HEK293T (cell line): ENCODE measurements around the gene PPP1R37.

ENCODE experiments used
- CTCF ChIA-PET: fragments of 350-600 bp; formaldehyde crosslinking; extraction: SDS; loops from one replicate; lab custom pipeline; 2021; ENCODE audit warnings: antibody characterized with exemption, inconsistent platforms; lab: Yijun Ruan, JAX
- POLR2A ChIA-PET: fragments of 350-600 bp; formaldehyde crosslinking; extraction: SDS; loops from one replicate; lab custom pipeline; 2020; ENCODE audit warnings: antibody characterized with exemption, inconsistent platforms; lab: Yijun Ruan, JAX
- DNase-seq: peaks from one replicate; pipeline ENCODE4 v3.0.0; 2012; ENCODE audit warnings: mixed read lengths; ENCODE audit errors: extremely low spot score
- ARNT ChIP-seq: fragments of 450-650 bp; IDR thresholded peaks from 2 replicates; pipeline ENCODE4 v1.6.1; 2017; ENCODE audit warnings: mild to moderate bottlenecking
- BHLHE40 ChIP-seq: fragments of 450-650 bp; IDR thresholded peaks from 2 replicates; pipeline ENCODE4 v1.6.1; 2016; ENCODE audit warnings: mild to moderate bottlenecking, moderate library complexity, borderline replicate concordance
- CTBP1 ChIP-seq: fragments of 450-650 bp; IDR thresholded peaks from 2 replicates; pipeline ENCODE4 v1.6.1; 2016; ENCODE audit warnings: borderline replicate concordance
- ELF4 ChIP-seq: fragments of 450-650 bp; IDR thresholded peaks from 2 replicates; pipeline ENCODE4 v1.6.1; 2017; ENCODE audit warnings: antibody characterized with exemption
- FOXA1 ChIP-seq: fragments of 450-650 bp; IDR thresholded peaks from 2 replicates; pipeline ENCODE4 v1.6.1; 2016; ENCODE audit warnings: mild to moderate bottlenecking
- FOXK2 ChIP-seq: fragments of 450-650 bp; IDR thresholded peaks from 2 replicates; pipeline ENCODE4 v1.6.1; 2016; ENCODE audit warnings: mild to moderate bottlenecking
- FOXM1 ChIP-seq: fragments of 450-650 bp; IDR thresholded peaks from 2 replicates; pipeline ENCODE4 v1.6.1; 2017; ENCODE audit warnings: mild to moderate bottlenecking, borderline replicate concordance
- HDGF ChIP-seq: fragments of 450-650 bp; IDR thresholded peaks from 2 replicates; pipeline ENCODE4 v1.6.1; 2017; ENCODE audit warnings: antibody characterized with exemption, borderline replicate concordance
- L3MBTL2 ChIP-seq: fragments of 450-650 bp; conservative IDR thresholded peaks from 2 replicates; pipeline ENCODE4 v1.6.1; 2016; ENCODE audit warnings: mild to moderate bottlenecking
- LEF1 ChIP-seq: fragments of 450-650 bp; IDR thresholded peaks from 2 replicates; pipeline ENCODE4 v1.6.1; 2017; ENCODE audit warnings: mild to moderate bottlenecking, borderline replicate concordance
- NFRKB ChIP-seq: fragments of 450-650 bp; IDR thresholded peaks from 2 replicates; pipeline ENCODE4 v1.6.1; 2016; ENCODE audit warnings: mild to moderate bottlenecking, moderate library complexity
- PKNOX1 ChIP-seq: fragments of 450-650 bp; IDR thresholded peaks from 2 replicates; pipeline ENCODE4 v1.6.1; 2016
- SP1 ChIP-seq: fragments of 450-650 bp; IDR thresholded peaks from 2 replicates; pipeline ENCODE4 v1.6.1; 2017
- SUZ12 ChIP-seq: fragments of 450-650 bp; IDR thresholded peaks from 2 replicates; pipeline ENCODE4 v1.6.1; 2016; ENCODE audit warnings: mild to moderate bottlenecking
- TARDBP ChIP-seq: fragments of 450-650 bp; IDR thresholded peaks from 2 replicates; pipeline ENCODE4 v1.6.1; 2016
- ZNF384 ChIP-seq: fragments of 450-650 bp; IDR thresholded peaks from 2 replicates; pipeline ENCODE4 v1.6.1; 2016

The PPP1R37 gene

DNA sequence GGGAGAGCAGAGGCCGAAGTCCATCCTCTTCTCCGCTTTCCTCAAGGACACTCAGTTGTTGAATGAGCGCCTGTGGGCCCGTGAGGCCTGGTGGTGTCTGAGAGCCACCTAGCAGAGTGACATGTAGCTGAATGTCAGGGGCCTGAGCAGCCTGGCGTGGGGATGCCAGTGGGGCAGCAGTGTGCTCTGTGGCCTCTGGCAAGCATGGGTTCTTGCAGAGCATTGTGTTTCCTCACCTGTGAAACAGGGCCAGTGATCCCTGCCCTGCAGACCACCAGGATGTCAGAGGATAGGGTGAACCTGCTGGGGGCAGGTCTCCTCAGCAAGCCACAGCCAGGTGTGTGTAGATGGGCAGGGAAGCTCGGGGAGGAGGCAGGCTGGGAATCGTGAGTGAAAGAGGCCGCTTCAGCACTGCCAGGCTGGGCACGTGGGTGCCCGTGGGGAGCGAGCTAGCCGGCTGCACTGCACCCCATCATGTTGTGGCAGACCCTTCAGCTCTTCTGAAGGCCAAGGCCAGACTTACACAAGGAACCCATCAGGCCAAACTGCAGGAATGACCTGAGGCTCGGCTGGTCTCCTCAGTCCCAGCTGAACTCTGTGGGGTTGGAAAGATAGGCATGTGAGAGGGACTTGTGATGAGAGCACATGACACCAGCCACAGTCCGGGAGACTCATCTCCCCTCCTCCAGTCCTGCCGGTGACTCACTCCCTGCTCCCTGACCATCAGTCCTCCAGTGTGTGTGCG lies 5.0 kb downstream of the PPP1R37 start:
- ChIA-PET CTCF (interaction anchor here (0.6 kb wide), 1 partner anchor 9 kb away, joined by 3 read pairs; no protein-coding TSS in a partner anchor), POLR2A (interaction anchor here (0.9 to 1.1 kb wide), 2 partner anchors 15 to 50 kb away, joined by 3 to 4 read pairs; no protein-coding TSS in a partner anchor)
- no peak for DNase-seq
- TF ChIP-seq ZNF384 (no peak), CTBP1 (no peak), NFRKB (no peak), SP1 (no peak), HDGF (no peak), ARNT (no peak), FOXK2 (no peak), LEF1 (no peak), L3MBTL2 (no peak), PKNOX1 (no peak), FOXM1 (no peak), SUZ12 (no peak), FOXA1 (no peak)

DNA sequence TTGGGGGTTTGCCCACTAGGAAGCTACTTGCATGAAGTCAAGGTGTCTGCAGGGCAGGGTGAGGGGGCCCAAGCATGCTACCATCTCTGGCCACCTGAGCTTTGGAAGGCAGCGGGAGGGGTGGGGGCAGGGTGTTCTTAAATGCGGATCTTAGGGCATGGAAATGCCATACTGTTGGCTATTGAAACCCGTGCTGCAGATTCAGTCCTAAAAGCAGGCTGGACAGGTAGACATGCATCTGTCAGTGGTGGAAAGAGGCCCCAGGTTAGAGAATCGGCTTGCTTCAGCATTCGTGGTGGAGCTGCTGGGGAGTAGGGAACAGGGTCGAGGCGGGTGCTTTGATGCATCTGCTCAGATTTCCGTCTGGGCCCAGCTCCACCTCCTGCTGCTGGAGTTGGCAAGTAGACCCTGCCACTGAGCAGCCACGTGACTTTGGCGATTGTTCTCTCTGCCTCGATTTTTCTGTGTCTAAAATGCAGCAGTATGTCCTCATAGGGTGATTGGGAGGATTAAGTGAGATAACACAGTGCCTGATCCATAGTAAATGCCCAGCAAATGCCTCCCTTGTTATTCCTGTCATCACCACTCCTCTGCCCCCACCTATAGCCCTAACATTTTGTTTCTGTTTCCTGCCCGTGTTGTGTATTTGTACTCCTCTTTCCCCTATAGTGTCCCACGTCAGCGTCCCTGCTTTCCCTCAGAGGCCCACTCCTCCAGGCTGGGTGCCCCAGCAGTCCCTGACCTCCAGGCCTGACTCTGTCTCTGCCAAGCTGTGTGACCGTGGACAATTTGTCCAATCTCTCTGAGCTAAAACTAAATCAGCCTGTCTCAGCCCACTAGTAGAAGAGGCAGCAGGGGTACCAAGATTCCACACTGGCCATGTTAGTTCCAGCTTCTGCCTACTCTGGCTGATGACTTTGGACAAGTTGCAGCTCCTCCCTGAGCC lies 5.8 kb downstream of the PPP1R37 start:
- CTCF ChIA-PET: no interaction called here
- no peak for DNase-seq
- POLR2A ChIA-PET: interaction anchor here (0.9 to 1.1 kb wide), 2 partner anchors 14 to 49 kb away, joined by 3 to 4 read pairs; no protein-coding TSS in a partner anchor
- TF ChIP-seq ARNT (no peak), ELF4 (no peak), FOXK2 (no peak), FOXA1 (no peak), FOXM1 (no peak), ZNF384 (no peak), CTBP1 (no peak), SP1 (no peak), BHLHE40 (no peak)

- DNase-seq: no peak
- ChIA-PET CTCF (no interaction called here), POLR2A (no interaction called here)
- no peak for TF ChIP-seq L3MBTL2
These were observed 6.7 kb downstream of the PPP1R37 start for GRCh38 chr19:45099467-45100191.

- DNase-seq: no peak
- ChIA-PET POLR2A (no interaction called here), CTCF (no interaction called here)
- TF ChIP-seq TARDBP: no peak
- TF ChIP-seq SUZ12: no peak
- no peak for TF ChIP-seq SP1
- no peak for TF ChIP-seq HDGF
- no peak for TF ChIP-seq CTBP1
- TF ChIP-seq LEF1: no peak
- TF ChIP-seq FOXM1: no peak
- TF ChIP-seq L3MBTL2: no peak
- TF ChIP-seq BHLHE40: no peak
- TF ChIP-seq ELF4: no peak
- no peak for TF ChIP-seq FOXK2
- no peak for TF ChIP-seq NFRKB
- TF ChIP-seq ARNT: no peak
- TF ChIP-seq ZNF384: no peak
- TF ChIP-seq FOXA1: no peak
- no peak for TF ChIP-seq PKNOX1
These were observed 7.2 kb downstream of the PPP1R37 start for GRCh38 chr19:45100201-45100600.

- CTCF ChIA-PET: interaction anchor here (0.6 kb wide), 1 partner anchor 103 kb away, joined by 10 read pairs; no protein-coding TSS in a partner anchor
- POLR2A ChIA-PET: interaction anchor here (1.9 kb wide), 1 partner anchor 8 kb away, joined by 9 read pairs; the partner anchor contains the start of gene PPP1R37
- DNase-seq: no peak
- no peak for TF ChIP-seq L3MBTL2
- no peak for TF ChIP-seq TARDBP
- no peak for TF ChIP-seq PKNOX1
- TF ChIP-seq CTBP1: no peak
- TF ChIP-seq BHLHE40: no peak
- TF ChIP-seq NFRKB: no peak
These were observed 7.9 kb downstream of the PPP1R37 start for GRCh38 chr19:45100846-45101252.
